ENCODE results near the gene DMPK.
A peak's percentile ranks its signal among the peaks of the same experiment; 100 is the strongest.
"Not testable (repeated sequence)": the region's sequence is repeated elsewhere in the genome, so short reads cannot be mapped to it uniquely, and the experiment has no call there.

Gene DMPK

DNA sequence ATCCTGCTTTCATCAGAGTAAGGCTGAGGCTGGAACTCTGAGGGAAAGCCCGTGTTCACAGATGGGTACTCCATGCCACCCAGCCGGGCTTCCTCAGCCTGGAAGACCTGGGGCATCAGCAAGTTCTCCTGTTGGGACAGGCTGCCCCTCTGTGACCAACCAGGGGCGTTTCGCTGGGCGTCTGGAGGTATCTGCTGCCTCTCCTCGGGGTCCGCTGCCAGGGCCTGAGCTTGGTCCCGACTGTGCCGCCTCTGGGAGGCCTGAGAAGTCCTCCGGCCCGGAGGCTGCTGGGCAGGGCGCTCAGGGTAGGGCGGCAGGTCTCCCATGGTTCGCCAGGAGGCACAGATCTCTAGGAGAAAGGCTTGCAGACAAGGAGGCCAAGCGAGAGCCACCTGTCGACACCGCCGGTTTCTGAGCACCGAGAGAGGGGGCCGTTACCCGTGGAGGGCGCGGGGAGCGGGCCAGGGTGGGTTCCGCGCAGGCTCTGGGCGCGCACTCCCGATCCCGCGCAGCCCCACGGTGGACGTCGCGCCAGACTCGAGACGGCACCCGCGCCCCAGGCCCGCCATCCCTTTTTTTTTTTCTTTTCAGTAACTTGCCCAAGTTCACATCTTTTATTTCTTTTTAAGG lies 32.7 kb upstream of the DMPK start, which contains the start of gene RSPH6A:
Gene RSPH6A (minus strand): TSS at position 458 of the 630 bp plus-strand sequence. CDS start 132 bp downstream, at position 326.
- DNase-seq (ENCODE audit: low read depth in 2 of 2), result no peak

DNA sequence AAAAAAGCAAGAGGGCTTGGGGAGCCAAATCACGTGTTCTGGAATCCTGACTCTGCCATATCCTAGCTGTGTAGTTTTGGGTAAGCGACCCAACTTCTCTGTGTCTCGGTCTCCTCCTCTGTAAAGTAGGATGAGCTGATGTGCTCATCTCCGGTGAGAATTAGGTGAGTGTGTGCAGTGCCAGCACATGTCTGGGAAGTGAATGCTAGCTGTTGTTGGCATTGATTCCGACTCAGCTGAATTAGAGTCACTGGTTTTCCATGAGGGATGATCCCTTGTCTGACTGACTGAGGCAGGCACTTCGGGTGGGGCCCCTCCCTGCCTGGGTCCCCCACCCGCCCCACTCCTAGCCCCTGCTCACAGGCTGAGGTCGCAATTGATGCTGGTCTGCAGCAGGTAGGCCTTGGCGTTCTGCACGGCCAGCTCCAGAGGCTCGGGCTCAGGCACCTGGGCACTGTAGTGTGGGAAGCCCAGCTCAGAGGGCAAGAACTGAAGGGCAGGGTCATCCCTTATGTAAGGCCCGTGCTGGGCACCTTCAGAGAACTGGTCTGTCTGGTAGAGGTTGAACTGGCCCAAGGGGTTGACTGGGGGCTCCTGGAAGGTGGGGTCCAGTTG lies 32.0 kb upstream of the DMPK start:
- DNase-seq (ENCODE audit: low read depth in 2 of 2), result no peak

DNA sequence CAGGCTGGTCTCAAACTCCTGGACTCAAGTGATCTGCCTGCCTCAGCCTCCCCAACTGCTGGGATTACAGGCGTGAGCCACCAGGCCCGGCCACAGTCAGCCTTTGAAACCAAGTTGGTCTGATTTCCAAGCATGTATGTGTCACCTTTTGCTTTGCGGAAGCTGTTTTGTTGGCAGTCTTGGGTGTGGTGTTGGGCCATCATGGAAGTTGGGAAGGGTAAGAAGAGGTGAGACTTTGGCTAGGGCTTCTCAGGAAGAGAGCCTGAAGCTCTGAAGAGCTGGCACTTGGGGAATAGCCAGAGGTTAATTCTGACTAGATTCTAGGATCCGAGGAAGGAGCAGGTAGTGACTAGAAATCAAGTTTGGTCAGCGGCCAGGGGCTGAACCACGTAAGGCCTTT lies 30.0 kb upstream of the DMPK start:
- no peak for DNase-seq (ENCODE audit: low read depth in 2 of 2)

DNA sequence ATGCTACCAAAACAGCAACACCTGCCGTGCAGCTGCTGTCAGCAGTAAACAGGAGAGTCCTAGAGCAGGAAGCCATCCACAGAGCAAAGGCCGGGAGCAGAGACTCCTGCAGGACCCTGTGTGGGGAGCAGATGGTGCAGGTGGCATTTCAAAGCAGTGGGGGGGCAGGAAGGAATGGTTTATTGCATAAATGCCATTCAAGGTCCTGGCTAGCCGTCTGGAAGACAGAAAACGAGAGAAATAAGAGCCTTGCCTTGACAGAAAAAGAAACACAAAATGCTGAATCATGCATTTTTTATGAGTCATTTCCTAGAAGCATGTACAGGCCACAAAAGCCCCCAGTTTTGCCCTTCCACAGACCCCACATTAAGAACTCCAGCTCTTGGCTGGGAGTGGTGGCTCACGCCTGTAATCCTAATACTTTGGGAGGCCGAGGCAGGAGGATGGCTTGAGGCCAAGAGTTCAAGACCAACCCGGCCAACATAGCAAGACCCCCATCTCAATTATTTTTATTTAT lies 27.4 kb upstream of the DMPK start:
- no peak for DNase-seq (ENCODE audit: low read depth in 2 of 2)

DNA sequence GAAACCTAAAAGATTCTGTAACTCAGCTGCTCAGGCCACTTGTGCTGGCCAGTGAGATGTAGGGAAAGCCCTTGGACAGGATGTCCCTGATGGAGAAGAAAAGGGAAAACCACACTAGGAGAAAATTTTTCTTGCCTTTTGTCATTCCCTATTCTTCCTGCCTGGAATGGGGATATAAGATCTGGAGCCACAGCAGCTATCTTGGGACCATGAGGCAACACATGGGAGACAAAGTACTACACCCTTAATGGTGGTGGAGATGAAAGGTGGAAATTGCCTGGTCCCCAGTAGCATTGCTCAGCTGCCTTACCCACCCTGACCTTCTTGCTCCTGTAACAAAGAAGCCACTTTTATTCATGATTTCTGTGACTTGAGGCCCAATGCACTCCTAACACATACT lies 23.4 kb upstream of the DMPK start:
- no peak for DNase-seq (ENCODE audit: low read depth in 2 of 2)

DNA sequence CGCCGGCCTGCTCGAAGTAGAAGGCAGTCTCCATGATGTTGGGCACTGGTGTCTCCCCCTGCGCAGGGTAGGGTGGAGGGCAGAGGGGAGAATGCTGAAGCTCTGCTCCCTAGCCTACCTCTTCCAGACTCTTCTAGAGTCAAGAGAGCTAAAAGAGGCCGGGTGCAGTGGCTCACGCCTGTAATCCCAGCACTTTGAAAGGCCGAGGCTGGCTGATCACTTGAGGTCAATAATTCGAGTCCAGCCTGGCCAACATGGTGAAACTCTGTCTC lies 22.6 kb upstream of the DMPK start:
- no peak for DNase-seq (ENCODE audit: low read depth in 2 of 2)

DNA sequence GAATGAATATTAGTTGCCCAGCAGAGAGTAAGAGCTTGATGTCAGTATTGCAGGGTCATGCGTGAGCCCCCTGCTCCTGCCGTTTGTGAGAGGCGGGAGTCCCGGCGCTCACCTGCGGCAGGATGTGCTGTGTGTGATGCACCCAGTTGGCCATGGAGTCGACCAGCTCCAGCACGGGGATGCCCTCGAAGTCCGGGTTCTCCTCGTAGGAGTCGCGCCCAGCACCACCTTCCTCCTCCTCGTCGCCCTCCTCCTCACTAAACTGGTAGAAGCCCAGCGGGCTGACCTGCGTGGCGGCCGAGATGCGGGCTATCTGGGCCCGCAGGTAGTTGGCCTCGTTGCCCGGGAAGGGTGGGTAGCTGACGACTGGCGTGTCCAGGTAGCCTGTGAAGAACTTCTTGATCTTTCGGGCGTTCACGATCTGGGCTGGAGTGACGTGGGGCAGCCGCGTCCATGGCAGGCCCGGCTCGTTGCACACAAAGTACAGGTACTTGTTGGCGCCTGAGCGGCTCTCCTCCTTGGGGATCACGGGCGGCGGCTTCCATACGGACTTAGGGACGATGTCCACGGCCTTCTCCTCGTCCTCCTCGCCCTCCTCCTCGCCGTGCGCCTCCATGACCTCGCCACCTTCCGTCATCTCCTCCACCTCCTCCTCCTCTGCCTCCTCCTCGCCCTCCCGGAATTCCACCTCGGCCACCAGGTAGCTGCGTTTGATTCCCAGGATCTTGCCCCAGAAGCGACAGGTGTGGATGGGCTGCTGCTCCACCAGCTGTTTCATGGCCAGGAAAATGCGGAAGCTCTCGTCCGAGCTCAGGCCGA lies 22.1 kb upstream of the DMPK start:
- DNase-seq (ENCODE audit: low read depth in 2 of 2), result no peak

DNA sequence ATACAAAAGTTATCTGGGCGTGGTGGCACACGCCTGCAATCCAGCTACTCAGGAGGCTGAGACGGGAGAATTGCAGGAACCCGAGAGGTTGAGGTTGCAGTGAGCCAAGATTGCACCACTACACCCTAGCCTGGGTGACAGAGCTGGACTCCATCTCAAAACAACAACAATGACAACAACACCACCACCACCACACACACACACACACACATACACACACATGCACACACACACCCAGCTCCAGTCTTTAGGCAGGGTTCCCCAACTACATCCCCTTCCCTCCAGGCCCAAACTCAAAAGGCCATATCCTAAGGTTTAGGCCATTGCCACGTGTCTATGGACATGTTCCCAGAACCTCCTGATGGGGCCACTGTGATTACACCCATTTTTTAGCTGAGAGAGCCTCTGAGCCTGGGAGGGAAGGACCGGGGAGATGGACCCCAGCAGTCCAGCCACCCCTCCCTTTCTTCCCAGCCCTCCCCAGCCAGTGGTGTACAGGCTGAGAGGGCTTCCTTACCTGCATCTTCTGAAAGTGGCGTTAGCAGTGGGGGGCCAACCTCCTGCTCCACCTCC lies 19.4 kb upstream of the DMPK start:
- DNase-seq (ENCODE audit: low read depth in 2 of 2), result no peak

DNA sequence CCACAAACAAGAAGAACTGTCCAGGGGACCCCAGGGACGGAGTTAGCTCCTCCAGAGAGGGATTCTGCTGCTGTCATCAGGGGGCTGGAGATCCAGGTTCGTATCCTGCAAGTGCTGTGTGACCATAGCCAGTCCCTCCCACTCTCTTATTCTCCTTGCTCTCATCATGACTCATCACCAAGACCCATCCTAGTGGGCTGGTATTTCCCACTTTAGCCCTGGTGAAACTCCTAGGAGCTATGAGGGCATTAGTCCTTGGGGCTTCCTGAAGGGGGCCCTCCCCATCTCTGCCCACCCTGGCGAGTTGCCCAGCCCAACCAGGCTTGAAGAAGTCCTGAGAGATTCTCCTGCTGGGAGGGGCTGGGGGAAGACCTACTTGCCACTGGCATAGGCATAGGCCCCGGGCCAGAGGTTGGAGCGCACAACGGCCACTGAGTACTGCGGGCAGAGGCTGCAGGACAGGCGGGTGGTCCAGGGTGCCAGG lies 17.8 kb upstream of the DMPK start:
- DNase-seq (ENCODE audit: low read depth in 2 of 2), result no peak

DNA sequence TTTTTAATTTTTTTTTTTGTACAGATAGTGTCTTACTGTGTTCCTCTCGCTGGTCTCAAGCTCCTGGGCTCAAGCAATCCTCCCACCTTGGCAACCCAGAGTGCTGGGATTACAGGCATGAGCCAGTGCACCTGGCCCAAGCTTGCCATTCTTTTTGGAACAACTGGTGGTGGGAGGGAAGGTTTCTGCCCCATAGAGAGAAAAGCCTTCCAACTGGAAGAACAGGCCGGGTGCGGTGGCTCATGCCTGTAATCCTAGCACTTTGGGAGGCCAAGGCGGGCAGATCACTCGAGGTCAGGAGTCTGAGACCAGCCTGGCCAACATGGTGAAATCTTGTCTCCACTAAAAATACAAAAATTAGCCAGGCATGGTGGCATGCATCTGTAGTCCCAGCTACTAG lies 17.3 kb upstream of the DMPK start:
- not testable (repeated sequence) for DNase-seq (ENCODE audit: low read depth in 2 of 2)

DNA sequence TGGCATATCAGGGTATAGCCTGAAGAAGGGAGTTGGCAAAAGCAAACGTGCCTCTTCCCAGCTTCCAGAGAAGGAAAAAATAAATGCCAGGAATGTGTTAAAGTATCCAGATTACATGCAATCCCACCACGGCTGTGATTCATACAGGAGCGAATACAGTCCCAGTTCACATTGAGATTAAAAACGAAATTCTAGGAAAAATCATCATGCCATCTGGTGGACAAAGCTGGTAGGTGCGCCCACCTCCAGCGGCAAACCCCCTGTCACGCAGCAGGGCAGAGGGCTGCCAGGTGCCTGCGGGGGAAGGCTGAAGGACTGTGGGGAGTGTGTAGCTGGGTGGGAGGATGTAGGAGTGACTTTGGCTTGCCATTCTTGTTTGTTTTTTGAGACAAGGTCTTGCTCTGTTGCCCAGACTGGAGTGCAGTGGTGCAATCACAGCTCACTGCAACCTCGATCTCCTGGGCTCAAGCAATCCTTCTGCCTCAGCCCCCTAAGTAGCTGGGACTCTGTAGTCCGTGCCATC lies 16.8 kb upstream of the DMPK start:
- DNase-seq (ENCODE audit: low read depth in 2 of 2), result peak; percentile 27 to 35

DNA sequence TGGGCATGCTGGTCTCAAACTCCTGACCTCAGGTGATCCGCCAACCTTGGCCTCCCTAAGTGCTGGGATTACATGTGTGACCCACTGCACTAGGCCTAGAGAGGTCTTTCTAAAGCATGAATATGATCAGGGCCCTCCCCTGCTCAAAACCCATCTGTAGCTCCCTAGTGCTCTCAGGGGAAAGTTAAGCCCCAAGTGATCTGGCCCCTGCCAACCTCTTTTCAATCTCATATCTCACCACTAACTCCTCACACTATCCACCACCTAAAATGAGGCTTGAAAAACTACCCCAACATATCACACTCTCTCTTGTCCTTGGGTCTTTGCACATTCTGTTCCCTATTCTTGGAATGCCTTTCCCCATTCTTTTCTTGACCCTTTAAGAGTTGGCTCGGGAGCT lies 12.3 kb upstream of the DMPK start:
- no peak for DNase-seq (ENCODE audit: low read depth in 2 of 2)

DNA sequence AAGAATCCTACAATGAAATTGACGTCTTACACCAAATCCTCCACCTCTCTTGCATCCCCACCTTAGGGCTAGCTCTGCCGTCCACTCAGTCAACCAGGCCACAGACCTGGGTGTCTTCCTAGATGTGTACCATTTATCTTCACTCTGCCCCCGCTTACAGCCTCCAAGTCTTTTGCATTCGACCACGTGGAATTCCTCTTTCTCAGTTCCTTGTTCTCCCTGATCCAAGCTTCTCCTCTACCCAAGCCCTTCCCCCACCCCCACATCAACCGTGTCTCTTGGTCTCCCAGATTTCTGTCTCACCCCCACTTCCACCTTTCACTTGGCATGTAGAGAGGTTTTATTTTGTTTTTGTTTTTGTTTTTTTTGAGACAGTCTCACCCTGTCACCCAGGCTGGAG lies 11.6 kb upstream of the DMPK start:
- no peak for DNase-seq (ENCODE audit: low read depth in 2 of 2)

DNA sequence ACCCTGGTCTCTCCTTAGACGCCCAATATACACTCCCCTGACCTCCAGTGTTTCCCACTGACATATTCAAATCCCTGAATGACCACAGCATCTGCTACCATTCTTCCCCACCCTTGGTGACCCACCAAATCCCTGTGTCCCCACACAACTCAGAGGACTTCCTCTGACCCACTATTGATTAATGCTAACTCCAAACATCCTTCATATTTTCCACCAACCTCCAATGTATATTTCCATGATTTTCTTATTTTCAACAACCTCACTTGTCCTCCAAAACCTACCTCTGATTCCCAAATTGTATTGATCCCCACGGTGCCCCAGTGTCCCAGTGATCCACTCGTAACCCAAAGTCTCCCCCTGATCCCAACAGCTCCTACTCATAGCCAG lies 10.9 kb upstream of the DMPK start:
- no peak for DNase-seq (ENCODE audit: low read depth in 2 of 2)

DNA sequence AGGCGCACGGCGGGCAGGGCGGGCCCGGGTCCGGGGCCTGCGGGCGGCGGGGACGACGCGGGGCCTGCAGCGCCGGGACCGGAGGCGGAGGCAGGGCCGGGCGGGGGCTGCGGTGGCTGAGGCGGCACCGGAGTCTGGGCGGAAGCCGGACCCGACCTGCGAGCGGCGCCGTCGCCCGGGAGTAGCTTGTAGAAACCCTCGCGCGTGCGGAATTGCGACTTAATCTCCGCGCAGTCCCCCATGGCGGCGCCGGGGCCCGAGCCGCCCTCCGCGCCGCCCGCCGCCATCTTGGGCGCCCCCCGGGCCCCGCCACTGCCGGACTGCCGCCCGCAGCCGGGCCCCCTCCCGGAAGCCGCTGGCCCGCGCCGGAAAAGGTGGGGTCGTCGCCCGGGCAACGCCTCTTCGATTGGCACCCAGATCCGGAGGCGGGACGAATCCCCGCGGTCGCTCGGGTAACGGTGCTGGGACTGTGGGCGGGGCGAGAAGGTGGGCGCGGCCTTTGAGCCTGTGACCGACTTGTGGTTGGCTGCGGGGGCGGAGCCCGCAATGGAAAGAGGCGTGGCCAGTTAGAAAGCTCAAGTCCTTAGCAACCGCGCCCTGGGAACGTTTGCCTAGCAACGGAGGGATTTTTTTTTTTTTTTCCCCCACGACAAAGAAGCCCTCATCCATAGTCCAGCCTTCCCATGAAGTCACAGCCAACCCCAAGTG lies 10.3 kb upstream of the DMPK start, which contains the start of gene DMWD:
Gene DMWD (minus strand): TSS at position 376 of the 708 bp plus-strand sequence. CDS start 89 bp downstream, at position 287.
- DNase-seq (ENCODE audit: low read depth in 2 of 2), result peak; percentile 99 to 100

DNA sequence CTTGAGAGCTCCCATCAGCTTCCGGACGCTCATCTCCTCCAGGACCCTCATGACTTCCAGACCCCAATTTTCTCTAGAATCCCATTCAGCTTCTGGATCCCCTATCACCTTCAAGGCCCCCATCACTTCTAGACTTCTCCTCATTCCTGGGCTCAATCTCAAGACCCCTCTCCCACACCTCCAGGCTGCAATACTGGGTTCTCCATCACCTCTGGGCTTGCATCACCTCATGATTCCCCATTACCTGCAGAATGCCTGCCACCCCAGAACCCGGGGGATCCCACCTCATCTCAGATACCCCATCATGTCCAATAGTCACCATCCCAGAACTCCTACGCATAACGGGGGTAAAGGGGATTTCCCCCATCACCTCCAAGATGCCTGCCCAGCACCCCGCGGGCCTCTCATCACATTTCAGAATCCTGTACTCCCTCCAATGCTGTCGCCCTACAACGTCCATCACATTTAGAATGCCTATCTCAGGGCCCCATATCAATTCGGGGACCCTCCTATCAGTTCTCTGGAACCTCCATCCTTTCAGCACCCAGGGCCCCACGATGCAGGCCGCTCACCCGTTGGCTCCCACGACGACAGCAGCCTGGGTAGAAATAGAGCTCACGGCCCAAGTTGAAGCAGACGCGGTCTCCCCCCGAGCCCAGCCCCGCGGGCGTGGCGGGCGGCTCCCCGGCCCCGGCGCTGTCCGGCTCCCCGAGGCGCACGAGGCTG lies 9.6 kb upstream of the DMPK start:
- DNase-seq (ENCODE audit: low read depth in 2 of 2), result no peak

DNA sequence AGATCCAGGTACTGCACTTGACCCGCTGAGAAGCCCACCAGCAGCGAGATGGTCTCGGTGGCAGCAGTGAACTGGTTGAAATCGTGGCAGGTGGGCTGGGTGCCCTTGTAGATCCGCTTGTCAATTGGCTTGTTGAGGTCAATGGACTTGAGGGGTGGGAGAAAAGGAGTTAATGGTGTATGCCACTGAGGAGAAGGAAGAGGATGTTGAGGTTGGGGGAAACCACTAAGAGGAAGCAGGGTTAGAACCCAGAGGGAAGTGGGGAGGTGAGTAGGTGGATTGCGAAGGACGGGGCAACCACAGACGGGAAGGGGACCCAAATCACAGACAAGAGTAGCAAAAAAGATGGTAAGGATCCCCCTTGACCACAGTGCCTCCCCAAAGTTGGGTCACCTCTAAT lies 8.7 kb upstream of the DMPK start:
- no peak for DNase-seq (ENCODE audit: low read depth in 2 of 2)

DNA sequence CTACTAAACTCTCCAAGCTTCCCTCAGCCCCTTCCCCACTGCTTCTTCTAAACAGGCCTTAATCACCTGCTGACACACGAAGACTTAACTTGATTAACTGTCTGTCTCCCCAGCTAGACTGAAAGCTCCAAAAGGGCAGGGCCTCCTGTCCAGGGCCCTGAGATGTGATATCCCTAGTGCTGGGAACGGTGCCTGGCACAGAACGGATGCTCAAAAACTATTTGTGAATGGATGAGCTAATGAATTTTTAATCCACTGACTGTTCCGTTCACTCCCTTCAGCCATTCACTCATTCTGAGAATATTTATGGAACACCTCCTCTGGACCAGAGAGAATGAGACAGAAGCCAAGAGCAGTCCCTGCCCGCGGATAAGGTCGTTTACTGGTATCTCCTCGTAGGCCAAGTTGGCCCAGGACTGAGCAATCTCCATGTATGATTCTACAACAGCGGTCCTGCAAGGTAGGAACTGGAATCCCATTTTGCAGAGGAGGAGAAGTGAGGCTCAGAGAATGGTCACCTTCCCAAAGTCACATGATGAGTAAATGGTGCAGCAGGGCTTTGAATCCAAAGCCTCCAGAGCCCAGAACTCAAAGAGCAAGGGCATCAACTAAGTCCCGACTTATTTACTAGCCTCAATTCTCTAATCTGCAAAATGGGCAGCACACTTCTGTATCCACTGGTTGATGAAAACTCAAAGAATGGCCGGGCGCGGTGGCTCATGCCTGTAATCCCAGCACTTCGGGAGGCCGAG lies 6.9 kb upstream of the DMPK start:
- no peak for DNase-seq (ENCODE audit: low read depth in 2 of 2)

DNA sequence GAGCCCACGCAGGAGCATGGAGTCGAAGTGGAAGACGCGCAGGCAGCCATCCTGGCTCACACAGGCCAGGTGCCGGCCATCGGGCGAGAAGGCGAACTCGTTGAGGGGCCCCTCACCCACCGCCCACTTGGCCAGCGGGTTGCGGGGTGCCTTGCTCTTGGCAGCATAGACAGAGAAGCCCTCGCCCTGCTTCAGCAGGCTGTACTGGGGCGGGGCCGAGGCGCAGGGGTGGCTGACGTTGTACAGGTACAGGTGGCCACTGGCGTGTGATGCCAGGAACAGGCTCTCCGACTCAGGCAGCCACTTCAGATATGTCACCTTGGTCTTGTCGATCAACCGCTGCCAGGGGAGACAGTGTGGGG lies 4.2 kb upstream of the DMPK start:
- DNase-seq (ENCODE audit: low read depth in 2 of 2), result no peak
